ENCODE results near the gene PRH2. TPM values are rescaled to one million over a fixed set of nuclear protein-coding genes. Genes with fewer than 3 reads are reported as not detected.

PRH2 gene
- total and polyA plus RNA-seq, 9 of the 15 experiments (the other 6 are each of a cell fraction or from before 2014, with no cell fraction given): 0.18 to 0.81 (median 0.24) TPM; not detected in 6

- H3K79me2 ChIP-seq (ENCODE audit: control insufficient read depth, insufficient read depth, low read length): no peaks in the 10 kb centered on the region
- no peak for ATAC-seq
- no peaks in the 10 kb centered on the region for H3K4me1 ChIP-seq (replicated peaks in 1 of 2; ENCODE audit: control insufficient read depth in 2 of 2, insufficient read depth in 2 of 2, low read length in 2 of 2)
- no peaks in the 10 kb centered on the region for H3K9me3 ChIP-seq (replicated peaks; ENCODE audit: control insufficient read depth, insufficient read depth, low read depth, low read length)
- intact Hi-C loops (cut with micrococcal nuclease) (no loop called here), in situ Hi-C loops (cut with MboI) (no loop called here)
- no peak overlapping the region for H3K4me3 ChIP-seq
- no peak overlapping the region for H3K27ac ChIP-seq (ENCODE audit: extremely low read depth, low read depth, low read length)
- H3K9ac ChIP-seq (ENCODE audit: insufficient read depth in 1 of 2, low read depth in 2 of 2, low read length in 2 of 2): no peak overlapping the region
- no peaks in the 10 kb centered on the region for H4K20me1 ChIP-seq (replicated peaks; ENCODE audit: control insufficient read depth, insufficient read depth, low read length)
- no TSS peak for BruUV-seq (replicated peaks)
- no peaks in the 10 kb centered on the region for H3K27me3 ChIP-seq (ENCODE audit: control insufficient read depth in 2 of 2, insufficient read depth in 2 of 2, low read length in 2 of 2)
- 22% methylated on average over 3 of the region's 4 CpGs for WGBS (ENCODE audit: insufficient coverage, low coverage, missing lambda C conversion rate)
- H3K36me3 ChIP-seq (ENCODE audit: control insufficient read depth, insufficient read depth, low read length): no peaks in the 10 kb centered on the region
- H3K4me2 ChIP-seq (ENCODE audit: insufficient read depth, low read length): no peak overlapping the region
- ChIA-PET POLR2A (no interaction called here), CTCF (ENCODE audit: low intra/inter-chr PET ratio) (no interaction called here)
- DNase-seq (ENCODE audit: extremely low read depth in 1 of 4, low spot score in 3 of 4): no peak
- H2AFZ ChIP-seq (ENCODE audit: low read depth, low read length): no peak overlapping the region
- FAIRE-seq: peak; percentile 35
- TF ChIP-seq SREBF2 (CRISPR knock-in tag; IDR thresholded peaks at IDR 0.05): no peak
- no peak for TF ChIP-seq E2F4 (CRISPR knock-in tag; IDR thresholded peaks at IDR 0.05; ENCODE audit: low read depth)
- 0 out of 2 replicates have a peak, but pooled peaks have one; percentile 20 for TF ChIP-seq CBFA2T3 (IDR thresholded peaks at IDR 0.05)
- TF ChIP-seq KDM1A (IDR thresholded peaks at IDR 0.05): 0 out of 4 replicates have a peak, but pooled peaks of 1 of the 2 experiments have one; percentile 13
- no peak for TF ChIP-seq TBP (optimal IDR thresholded peaks at IDR 0.05; ENCODE audit: low read depth, low read length)
- no peak for TF ChIP-seq STAT6 (CRISPR knock-in tag; IDR thresholded peaks at IDR 0.05)
- no peaks in the 10 kb centered on the region for H3K9me1 ChIP-seq (ENCODE audit: control insufficient read depth, insufficient read depth, low read length)
These were observed 31.2 kb downstream of the PRH2 start for GRCh38 chr12:10960211-10960610.

All from K562 (cell line).